ENCODE results near the gene HOXB4. TPM values are rescaled to one million over a fixed set of nuclear protein-coding genes. Genes with fewer than 3 reads are reported as not detected.

Gene HOXB4
- total and polyA plus RNA-seq, 2 of the 4 experiments (the other 2 are of a cell fraction): 2.0 to 8.5 TPM

GRCh38 chr17:48545022-48545375 lies 33.2 kb downstream of the HOXB4 start, which contains the start of gene HOXB2:
Gene HOXB2 (minus strand): TSS chr17:48545109. CDS start chr17:48544911, 198 bp downstream.
- intact Hi-C loops (cut with micrococcal nuclease) (no loop called here), dilution Hi-C loops (cut with HindIII; ENCODE audit: low sequenced_read_pairs, unreplicated experiment) (no loop called here), in situ Hi-C loops (cut with MboI; ENCODE audit: low sequenced_read_pairs) (loop anchor here (10.0 kb wide), 1 partner anchor 190 kb away; no protein-coding TSS in a partner anchor)
- ChIA-PET POLR2A (ENCODE audit: unreplicated experiment) (no interaction called here), CTCF (no interaction called here)
- Histone ChIP-seq H3K36me3 (ENCODE audit: control insufficient read depth, insufficient read depth, low read length) (peaks cover 27% of the 10 kb centered on the region), H4K5ac (ENCODE audit: low read depth, low read length) (peak within 1 kb of the TSS; percentile 84), H3K9me1 (ENCODE audit: insufficient read depth, low read length) (peaks cover 3% of the 10 kb centered on the region; the same call in 1 of the 2 replicates), H3K4me2 (ENCODE audit: low read depth, low read length) (peak within 1 kb of the TSS; percentile 80), H4K20me1 (ENCODE audit: insufficient read depth, low read length) (no peaks in the 10 kb centered on the region), H3K9me3 (ENCODE audit: control insufficient read depth, insufficient read depth, low read length) (no peaks in the 10 kb centered on the region), H3K56ac (ENCODE audit: extremely low read depth, insufficient read depth, low read length) (peak within 1 kb of the TSS; percentile 99), H4K8ac (ENCODE audit: low read depth in 2 of 2, low read length in 2 of 2) (peak within 1 kb of the TSS; percentile 80 to 94), H2AK9ac (replicated peaks; ENCODE audit: low read depth, low read length, poor library complexity) (peak within 1 kb of the TSS; percentile 50), H3K23ac (ENCODE audit: low read depth, low read length) (peak within 1 kb of the TSS; percentile 100), H3K4me1 (ENCODE audit: control insufficient read depth, insufficient read depth, low read length) (peaks cover 32% of the 10 kb centered on the region), H2BK20ac (ENCODE audit: low read depth, low read length) (peak within 1 kb of the TSS; percentile 93), H2BK120ac (ENCODE audit: low read depth, low read length) (peak within 1 kb of the TSS; percentile 91), H2AFZ (replicated peaks; ENCODE audit: low read length, poor library complexity) (peak within 1 kb of the TSS; percentile 72), H3K4ac (ENCODE audit: low read depth, low read length) (peak within 1 kb of the TSS; percentile 98), H3K9ac (ENCODE audit: low read depth, low read length) (peak within 1 kb of the TSS; percentile 100), H3K4me3 (ENCODE audit: insufficient read depth, low read depth, low read length) (peak within 1 kb of the TSS; percentile 96), H3K27ac (ENCODE audit: insufficient read depth, low read length) (peak within 1 kb of the TSS; percentile 99), H2AK5ac (ENCODE audit: low read depth, low read length) (peak within 1 kb of the TSS; percentile 93), H2BK5ac (ENCODE audit: low read depth, low read length, poor library complexity, severe bottlenecking) (peak within 1 kb of the TSS; percentile 96), H3K27me3 (ENCODE audit: control insufficient read depth, insufficient read depth, low read length) (no peaks in the 10 kb centered on the region), H4K91ac (ENCODE audit: insufficient read depth, low read depth, low read length) (peak within 1 kb of the TSS; percentile 92), H3K79me1 (ENCODE audit: low read depth in 1 of 2, low read length in 2 of 2) (peaks cover 4 to 29% of the 10 kb centered on the region in 2 experiments; a peak in 2 of 4 replicates), H3K18ac (ENCODE audit: low read depth, low read length) (peak within 1 kb of the TSS; percentile 96), H3K14ac (replicated peaks; ENCODE audit: low read depth, low read length) (peak within 1 kb of the TSS; percentile 99), H2BK15ac (ENCODE audit: low read depth, low read length) (peak within 1 kb of the TSS; percentile 95)
- peak; percentile 77 for DNase-seq
- BruUV-seq (replicated peaks): no TSS peak
- TF ChIP-seq SMC3 (IDR thresholded peaks at IDR 0.05; ENCODE audit: low read depth, low read length): no peak
- TF ChIP-seq MXI1 (IDR thresholded peaks at IDR 0.05; ENCODE audit: borderline replicate concordance, low read depth, low read length): no peak
- TF ChIP-seq POLR2A (IDR thresholded peaks at IDR 0.05; ENCODE audit: low read depth, low read length): no peak
- peak; percentile 5; the same call in 1 of the 2 replicates for TF ChIP-seq BHLHE40 (IDR thresholded peaks at IDR 0.05; ENCODE audit: low read depth, low read length)
- peak; percentile 92 for TF ChIP-seq USF2 (IDR thresholded peaks at IDR 0.05; ENCODE audit: low read depth, low read length)
- peak; percentile 16; the same call in 1 of the 2 replicates for ATAC-seq (ENCODE audit: low read depth)
- WGBS, 2 experiments (ENCODE audit: extremely low coverage in 2 of 2, insufficient read length in 1 of 2): no CpG with 5 or more reads among the region's 12 CpGs
